ENCODE data around the gene TMEM132E.

GRCh38 chr17:34607917-34608316, 28.5 kb downstream of the TMEM132E start:
- TF ChIP-seq POLR2AphosphoS5 (IDR thresholded peaks at IDR 0.05; ENCODE audit: low read depth) (no peak), EZH2 (IDR thresholded peaks at IDR 0.05; ENCODE audit: low read depth, unreplicated experiment) (no peak), CTCF (conservative IDR thresholded peaks at IDR 0.05; ENCODE audit: low read depth in 2 of 2) (no peak), NANOG (IDR thresholded peaks at IDR 0.05; ENCODE audit: borderline replicate concordance) (no peak), REST (IDR thresholded peaks at IDR 0.05; ENCODE audit: unreplicated experiment) (no peak), ZNF462 (CRISPR knock-in tag; IDR thresholded peaks at IDR 0.05) (no peak), EZH2phosphoT487 (IDR thresholded peaks at IDR 0.05; ENCODE audit: unreplicated experiment) (no peak), ZNF331 (CRISPR knock-in tag; IDR thresholded peaks at IDR 0.05; ENCODE audit: low read depth) (no peak)
